Activated naive CD4-positive, alpha-beta T cell treated with Interleukin-2 at 50 U/mL for 16 hours (primary cell): ENCODE measurements around the gene FAM117B.
"Not testable (repeated sequence)": the region's sequence is repeated elsewhere in the genome, so short reads cannot be mapped to it uniquely, and the experiment has no call there.

Experiments
- DNase-seq: peaks from one replicate; pipeline ENCODE4 v3.0.0-alpha.2; 2020

Gene FAM117B

GRCh38 chr2:202639231-202639630, 4.5 kb downstream of the FAM117B start:
- DNase-seq, result no peak

DNA sequence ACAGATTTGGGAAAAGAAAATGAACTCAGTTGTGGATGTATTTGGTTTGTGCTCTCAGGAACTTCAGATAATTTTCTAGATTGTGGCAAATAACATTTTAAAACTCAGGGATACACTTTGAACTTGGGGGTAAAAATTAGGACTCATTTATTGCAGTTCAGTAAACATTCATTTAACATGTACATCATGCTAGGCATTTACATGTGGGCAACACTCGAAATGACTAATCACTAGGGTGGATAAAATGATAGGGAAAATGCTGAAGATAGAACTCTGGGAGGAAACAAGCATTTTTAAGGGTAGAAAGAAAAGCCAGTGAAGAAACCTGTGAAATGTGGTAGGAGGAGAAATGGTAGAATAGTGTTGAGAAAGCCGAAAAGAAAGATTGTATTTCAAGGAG, 7.8 kb downstream of the FAM117B start:
- no peak for DNase-seq

DNA sequence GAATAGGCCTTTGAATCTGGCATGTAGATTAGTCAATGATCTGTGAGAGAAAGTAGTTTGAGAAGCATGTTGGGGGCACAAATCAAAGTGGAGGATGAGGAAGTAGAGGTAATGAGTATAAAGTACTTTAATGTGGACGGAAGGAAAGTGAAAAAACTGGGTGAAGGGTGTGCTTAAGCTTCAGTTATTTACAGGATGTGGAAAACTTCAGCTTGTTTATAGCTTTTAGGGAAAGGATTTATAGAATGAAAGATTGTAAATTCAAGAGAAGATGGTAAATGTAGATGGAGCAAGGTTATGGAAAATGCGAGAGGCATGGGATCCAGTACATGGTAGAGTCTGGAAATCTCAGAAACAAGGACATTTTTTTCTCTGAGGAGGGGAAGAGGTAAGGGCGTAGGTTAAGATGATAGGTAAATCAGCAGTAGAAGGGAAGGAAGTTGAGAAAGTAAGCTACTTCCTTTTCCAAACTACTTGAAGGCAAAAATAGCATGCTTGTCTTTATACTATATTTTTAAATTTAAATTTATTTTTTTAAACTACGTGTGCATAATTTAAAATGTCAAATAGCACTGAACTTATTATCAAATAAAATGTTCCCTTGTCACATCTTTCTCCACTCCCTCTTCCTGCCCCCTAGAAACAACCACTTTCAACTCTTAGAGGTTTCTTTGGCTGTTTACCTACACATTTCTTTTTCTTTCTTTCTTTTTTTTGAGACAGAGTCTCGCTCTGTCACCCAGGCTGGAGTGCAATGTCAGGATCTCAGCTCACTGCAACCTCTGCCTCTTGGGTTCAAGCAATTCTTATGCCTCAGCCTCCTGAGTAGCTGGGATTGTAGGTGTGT, 8.5 kb downstream of the FAM117B start:
- no peak for DNase-seq

DNA sequence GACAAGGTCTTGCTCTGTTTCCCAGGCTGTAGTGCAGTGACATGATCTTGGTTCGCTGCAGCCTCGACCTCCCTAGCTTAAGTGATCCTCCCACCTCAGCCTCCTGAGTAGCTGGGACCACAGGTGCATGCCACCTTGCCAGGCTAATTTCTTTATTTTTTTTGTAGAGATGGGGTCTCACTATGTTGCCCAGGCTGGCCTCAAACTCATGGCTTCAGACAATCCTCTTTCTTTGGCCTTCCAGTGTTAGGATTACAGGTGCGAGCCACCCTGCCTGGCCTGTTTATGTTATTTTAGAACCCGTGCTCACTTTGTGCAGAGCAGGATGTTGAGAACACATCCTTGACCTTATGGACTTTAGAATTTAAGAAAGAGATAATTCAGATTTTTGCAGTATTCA, 17.4 kb downstream of the FAM117B start:
- DNase-seq, result no peak

- no peak for DNase-seq
These were observed 19.1 kb downstream of the FAM117B start for GRCh38 chr2:202653890-202654289.

DNA sequence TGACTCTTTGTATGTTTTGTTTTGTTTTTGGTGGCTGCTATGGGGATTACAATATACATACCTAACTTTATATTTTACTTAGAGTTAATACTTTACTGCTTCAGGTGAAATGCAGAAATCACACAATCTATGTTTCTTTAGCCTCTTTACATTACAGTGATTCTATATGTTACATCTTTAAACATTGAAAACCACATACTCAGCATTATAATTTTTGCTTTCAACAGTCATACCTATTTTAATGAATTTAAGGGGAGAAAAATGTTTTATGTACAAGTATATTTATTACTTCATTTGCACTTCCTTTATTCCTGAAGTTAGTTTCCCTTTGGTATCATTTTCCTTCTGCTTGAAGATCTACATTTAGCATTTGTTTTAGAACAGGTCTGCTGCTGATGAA, 23.1 kb downstream of the FAM117B start:
- no peak for DNase-seq

DNA sequence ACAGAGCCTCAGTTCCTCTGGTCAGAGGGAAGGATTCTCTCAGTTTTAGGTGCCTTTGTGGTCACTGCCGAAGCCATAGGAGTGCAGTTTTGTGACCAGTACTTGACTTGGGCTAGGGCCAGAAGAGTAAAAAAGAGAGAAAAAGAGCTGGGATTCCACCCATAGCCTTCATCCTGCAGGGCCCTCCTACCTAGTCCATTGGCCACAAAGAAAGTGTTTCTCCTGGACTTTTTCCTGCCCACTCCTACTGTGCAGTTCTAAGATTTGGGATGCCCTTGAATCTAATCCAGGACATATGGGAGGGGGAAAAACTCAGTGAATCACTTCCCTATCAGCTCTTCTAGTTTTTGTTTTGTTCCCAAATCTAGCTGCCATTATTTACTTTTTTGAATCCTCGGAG, 26.0 kb downstream of the FAM117B start:
- no peak for DNase-seq

DNA sequence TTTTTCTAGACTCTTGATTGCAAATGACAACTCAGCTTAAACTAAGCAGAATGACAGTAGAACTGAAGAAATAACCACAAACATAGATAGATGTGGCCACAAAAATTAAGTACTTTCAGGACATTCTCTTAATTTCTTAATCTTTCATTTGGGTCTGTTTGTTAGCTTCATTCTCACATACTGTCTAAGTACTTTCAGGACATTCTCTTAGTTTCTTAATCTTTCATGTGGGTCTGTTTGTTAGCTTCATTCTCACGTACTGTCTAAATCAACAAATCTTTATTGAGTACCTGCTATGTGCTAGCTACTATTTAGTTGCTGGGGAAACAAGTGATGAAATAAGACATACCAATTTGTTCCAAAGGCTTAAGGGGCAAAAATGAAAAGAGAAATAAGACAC, 35.1 kb downstream of the FAM117B start:
- no peak for DNase-seq

GRCh38 chr2:202671317-202672035, 36.7 kb downstream of the FAM117B start:
- no peak for DNase-seq

DNA sequence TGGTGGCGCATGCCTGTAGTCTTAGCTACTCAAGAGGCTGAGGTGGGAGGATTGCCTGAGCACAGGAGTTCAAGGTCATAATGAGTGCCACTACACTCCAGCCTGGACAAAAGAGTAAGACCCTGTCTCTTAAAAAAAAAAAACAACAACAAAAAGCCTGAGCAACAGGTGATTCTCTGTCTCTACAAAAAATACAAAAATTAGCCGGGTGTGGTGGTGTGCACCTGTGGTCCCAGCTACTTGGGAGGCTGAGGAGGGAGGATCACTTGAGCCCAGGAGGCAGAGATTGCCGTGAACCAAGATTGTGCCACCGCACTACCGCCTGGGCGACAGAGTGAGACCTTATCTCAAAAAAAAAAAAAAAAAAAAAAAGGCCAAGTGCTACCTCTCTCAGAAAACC, 40.3 kb downstream of the FAM117B start:
- DNase-seq, result not testable (repeated sequence)

DNA sequence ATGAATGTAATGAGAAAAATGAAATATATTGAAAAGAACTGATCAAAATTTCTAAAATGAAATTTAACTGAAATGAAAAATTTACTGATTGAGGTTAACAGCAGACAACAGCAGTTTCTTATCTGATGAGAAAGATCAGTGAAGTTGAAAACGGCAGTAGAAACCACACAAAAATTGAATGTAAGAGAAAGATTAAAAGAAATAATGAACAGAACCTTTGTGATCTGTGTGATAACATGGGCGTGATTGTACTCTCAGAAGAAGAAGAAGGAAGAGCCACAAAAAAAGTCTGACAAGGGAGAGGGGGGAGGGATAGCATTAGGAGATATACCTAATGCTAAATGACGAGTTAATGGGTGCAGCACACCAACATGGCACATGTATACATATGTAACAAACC, 45.2 kb downstream of the FAM117B start:
- DNase-seq, result no peak

- DNase-seq, result no peak
These were observed 45.7 kb downstream of the FAM117B start for GRCh38 chr2:202680512-202680911.

- DNase-seq, result no peak
These were observed 47.0 kb downstream of the FAM117B start for GRCh38 chr2:202681688-202682205.

GRCh38 chr2:202682274-202682673, 47.5 kb downstream of the FAM117B start:
- no peak for DNase-seq

- DNase-seq, result no peak
These were observed 52.5 kb downstream of the FAM117B start for GRCh38 chr2:202687276-202687675.

- DNase-seq, result no peak
These were observed 54.7 kb downstream of the FAM117B start for GRCh38 chr2:202689459-202689858.

- no peak for DNase-seq
These were observed 55.1 kb downstream of the FAM117B start for GRCh38 chr2:202689898-202690297.

GRCh38 chr2:202690321-202690900, 55.6 kb downstream of the FAM117B start:
- no peak for DNase-seq

DNA sequence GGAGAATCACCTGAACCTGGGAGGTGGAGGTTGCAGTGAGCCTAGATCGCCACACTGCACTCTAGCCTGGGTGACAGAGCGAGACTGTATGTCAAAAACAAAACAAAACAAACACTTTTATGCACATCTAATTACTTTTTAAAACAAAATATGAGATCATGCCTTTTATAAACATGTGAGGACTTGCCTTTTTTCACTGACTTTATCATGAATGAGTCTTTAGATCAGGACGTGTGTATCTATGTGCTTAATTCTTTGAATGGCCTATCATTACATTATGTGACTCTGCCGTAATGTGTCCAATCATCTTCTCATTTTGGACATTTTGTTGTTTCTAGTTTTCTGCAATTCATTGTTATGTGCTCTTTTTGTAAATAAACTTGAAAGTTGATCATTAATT, 58.7 kb downstream of the FAM117B start:
- no peak for DNase-seq

DNA sequence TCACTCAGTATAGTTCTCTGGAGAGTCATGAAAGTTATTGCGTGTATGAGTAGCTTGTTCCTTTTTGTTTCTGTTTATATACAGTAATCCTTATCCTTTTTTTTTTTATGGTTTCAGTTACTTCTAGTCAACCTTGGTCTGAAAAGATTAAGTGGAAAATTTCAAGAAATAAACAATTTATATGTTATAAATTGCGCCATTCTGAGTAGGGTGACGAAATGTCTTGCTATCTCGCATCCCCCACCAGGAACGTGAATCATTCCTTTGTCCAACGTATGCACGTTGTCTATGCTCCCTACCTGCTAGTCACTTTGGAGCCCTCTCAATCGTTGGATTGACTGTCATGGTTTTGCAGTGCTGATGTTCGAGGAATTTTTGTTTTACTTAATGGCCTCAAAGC, 60.4 kb downstream of the FAM117B start:
- no peak for DNase-seq

DNA sequence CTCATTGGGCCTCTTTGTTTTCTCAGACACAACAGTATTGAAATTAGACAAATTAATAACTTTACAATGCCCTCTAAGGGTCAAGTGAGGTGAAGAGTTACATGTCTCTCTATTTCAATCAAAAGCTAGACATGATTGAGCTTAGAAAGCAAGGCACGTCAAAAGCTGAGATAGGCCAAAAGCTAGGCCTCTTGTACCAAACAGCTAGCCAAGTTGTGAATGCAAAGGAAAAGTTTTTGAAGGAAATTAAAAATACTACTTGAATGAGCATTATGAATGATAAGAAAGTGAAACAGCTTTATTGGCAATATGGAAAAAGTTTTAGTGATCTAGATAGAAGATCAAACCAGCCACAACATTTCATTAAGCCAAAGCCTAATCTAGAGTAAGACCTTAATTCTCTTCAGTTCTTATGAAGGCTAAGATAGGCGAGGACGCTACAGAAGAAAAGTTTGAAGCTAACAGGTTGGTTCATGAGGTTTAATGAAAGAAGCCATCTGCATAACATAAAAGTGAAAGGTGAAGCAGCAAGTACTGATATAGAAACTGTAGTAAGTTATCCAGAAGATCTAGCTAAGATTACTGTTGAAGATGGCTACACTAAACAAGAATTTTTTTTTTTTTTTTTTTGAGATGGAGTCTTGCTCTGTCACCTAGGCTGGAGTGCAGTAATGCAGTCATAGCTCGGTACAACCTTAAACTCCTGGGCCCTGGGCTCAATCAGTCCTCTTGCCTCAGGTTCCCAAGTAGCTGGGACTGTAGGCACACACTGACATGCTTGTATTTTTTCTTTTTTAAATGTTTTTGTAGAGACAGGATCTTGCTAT, 65.5 kb downstream of the FAM117B start:
- DNase-seq, result no peak

DNA sequence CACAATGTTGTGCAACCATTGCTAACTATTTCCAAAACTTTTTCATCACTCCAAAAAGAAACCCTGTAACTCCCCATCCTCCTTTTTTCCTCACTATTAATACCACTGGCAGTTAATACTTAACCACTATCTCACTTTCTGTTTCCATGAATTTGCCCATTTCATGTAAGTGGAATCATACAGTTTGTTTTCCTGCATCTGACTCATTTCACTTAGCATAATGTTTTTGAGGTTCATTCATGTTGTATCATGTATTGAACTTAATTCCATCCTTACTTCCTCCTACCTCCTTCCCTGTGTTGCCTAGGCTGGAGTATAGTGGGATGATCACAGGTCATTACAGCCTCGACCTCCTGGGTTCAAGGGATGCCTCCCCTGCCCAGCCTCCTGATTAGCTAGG, 68.3 kb downstream of the FAM117B start:
- no peak for DNase-seq

DNA sequence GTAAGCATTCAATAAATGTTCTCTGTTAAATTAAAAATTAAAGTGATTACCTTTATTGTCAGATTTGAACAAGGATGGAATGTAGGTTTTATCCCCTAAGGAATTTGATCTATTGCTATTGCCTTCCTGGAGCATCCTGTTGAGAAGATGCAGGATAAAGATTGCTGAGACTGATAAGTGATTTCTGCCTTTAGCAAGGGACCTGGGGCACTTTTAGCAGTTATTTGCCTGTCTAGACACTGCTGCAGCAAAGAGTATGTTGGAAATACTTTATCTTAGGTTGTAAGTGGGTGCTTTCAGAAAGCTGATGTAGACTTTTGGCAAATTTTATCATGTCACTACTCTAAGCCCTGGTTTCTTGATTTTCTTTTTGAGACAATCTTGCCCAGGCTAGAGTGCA, 69.5 kb downstream of the FAM117B start:
- no peak for DNase-seq
